Tibial artery (tissue), 4 donors: ENCODE measurements around the gene HAAO.

ENCODE experiments used
- DNase-seq, 2 donors: peaks; one replicate each; pipeline ENCODE4 v3.0.0-alpha.2; 2019
- H3K27ac ChIP-seq, 2 donors: fragments of 200-600 bp; sonication (generic) in 1 of 2; 1 replicate in 1 of 2; 2 replicates in 1 of 2; pipeline ENCODE4 v1.5.1; 2018 to 2019; ENCODE audit warnings: mild to moderate bottlenecking in 1 of 2
- H3K27me3 ChIP-seq, 2 donors: fragments of 200-600 bp; sonication (generic) in 1 of 2; one replicate each; pipeline versions ENCODE4 v1.5.1 to v1.6.0; 2016 to 2019
- H3K36me3 ChIP-seq, 3 donors: fragments of 200-600 bp; sonication (generic) in 2 of 3; one replicate each; pipeline ENCODE4 v1.5.1; 2016 to 2019; ENCODE audit warnings: mild to moderate bottlenecking in 2 of 3
- H3K4me1 ChIP-seq, 4 donors: fragments of 200-600 bp; sonication (generic) in 2 of 4; 1 replicate in 3 of 4; 2 replicates in 1 of 4; pipeline ENCODE4 v1.5.1; 2016 to 2019
- H3K4me3 ChIP-seq, 2 donors: fragments of 200-600 bp; sonication (generic) in 1 of 2; 1 replicate in 1 of 2; 2 replicates in 1 of 2; pipeline ENCODE4 v1.5.1; 2018 to 2019; ENCODE audit warnings: mild to moderate bottlenecking in 2 of 2
- H3K9me3 ChIP-seq, 3 donors: fragments of 200-600 bp; sonication (generic) in 1 of 3; one replicate each; pipeline ENCODE4 v1.5.1; 2016 to 2019
- intact Hi-C: fragments of 100-400 bp; cut with DNase I; formaldehyde crosslinking; loops from one replicate; pipeline ENCODE4 v1.15.0; 2023; ENCODE audit warnings: low total_unique reads
- TF ChIP-seq, protein P1 (sequence below), 2 experiments: fragments of 200-600 bp in 1 of 2; fragments of 450-650 bp in 1 of 2; IDR thresholded peaks; one replicate each; pipeline ENCODE4 v1.5.1; 2017 to 2019; ENCODE audit warnings: antibody characterized with exemption in 2 of 2, mild to moderate bottlenecking in 1 of 2, moderate library complexity in 1 of 2

The HAAO gene

DNA sequence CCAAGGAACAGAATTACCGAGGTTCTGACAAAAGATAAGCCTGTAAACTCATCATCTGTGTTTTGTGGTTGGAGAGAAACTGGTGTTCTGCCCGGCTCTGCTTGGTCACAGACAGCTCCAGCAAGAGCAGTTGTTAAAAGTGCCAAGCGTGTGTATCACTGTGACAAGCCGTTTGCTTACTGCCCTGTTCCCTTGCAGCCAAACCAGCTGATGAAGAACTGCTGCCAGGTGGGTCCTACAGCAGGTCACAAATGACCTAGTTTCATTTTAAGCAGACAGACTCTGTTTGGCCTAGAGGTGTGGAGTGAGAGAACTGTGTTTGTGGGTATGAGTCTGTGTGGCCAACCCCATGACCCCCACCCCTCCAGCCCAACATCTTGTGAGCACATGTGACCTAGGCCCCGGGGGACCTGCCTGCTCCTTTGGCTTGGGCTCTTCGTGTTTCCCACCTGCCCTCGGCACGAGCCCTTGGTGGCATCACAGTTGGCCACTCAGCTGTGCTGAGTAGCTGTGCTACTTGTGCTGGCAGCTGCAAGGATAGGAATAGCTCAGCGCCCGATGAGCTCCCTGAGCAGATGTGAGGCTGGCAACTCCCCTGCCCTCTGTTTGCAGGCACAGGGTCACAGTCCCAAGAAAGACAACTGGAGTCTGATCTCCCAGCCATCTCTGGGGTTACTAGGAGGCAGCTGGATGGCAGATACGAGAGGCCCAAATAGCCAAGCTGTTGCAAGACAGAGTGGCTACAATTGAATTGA lies 38.2 kb downstream of the HAAO start:
- peaks cover 0 to 33% (median 15%) of the 10 kb centered on the region in 3 donors for H3K36me3 ChIP-seq
- intact Hi-C loops, result no loop called here
- TF ChIP-seq, protein P1, sequence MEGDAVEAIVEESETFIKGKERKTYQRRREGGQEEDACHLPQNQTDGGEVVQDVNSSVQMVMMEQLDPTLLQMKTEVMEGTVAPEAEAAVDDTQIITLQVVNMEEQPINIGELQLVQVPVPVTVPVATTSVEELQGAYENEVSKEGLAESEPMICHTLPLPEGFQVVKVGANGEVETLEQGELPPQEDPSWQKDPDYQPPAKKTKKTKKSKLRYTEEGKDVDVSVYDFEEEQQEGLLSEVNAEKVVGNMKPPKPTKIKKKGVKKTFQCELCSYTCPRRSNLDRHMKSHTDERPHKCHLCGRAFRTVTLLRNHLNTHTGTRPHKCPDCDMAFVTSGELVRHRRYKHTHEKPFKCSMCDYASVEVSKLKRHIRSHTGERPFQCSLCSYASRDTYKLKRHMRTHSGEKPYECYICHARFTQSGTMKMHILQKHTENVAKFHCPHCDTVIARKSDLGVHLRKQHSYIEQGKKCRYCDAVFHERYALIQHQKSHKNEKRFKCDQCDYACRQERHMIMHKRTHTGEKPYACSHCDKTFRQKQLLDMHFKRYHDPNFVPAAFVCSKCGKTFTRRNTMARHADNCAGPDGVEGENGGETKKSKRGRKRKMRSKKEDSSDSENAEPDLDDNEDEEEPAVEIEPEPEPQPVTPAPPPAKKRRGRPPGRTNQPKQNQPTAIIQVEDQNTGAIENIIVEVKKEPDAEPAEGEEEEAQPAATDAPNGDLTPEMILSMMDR (IDR thresholded peaks at IDR 0.05), result no peak
- no peak for DNase-seq
- no peaks in the 10 kb centered on the region for H3K9me3 ChIP-seq
- no peaks in the 10 kb centered on the region for H3K4me1 ChIP-seq
- H3K27ac ChIP-seq, result no peak overlapping the region
- H3K27me3 ChIP-seq, result no peaks in the 10 kb centered on the region
- H3K4me3 ChIP-seq, result no peak overlapping the region

GRCh38 chr2:42752816-42753813 lies 39.3 kb downstream of the HAAO start:
- DNase-seq, result no peak
- Histone ChIP-seq H3K4me1 (no peaks in the 10 kb centered on the region), H3K27me3 (no peaks in the 10 kb centered on the region), H3K4me3 (no peak overlapping the region), H3K36me3 (peaks cover 0 to 39% (median 15%) of the 10 kb centered on the region in 3 donors), H3K27ac (no peak overlapping the region), H3K9me3 (no peaks in the 10 kb centered on the region)
- TF ChIP-seq, protein P1 (IDR thresholded peaks at IDR 0.05), result no peak
- intact Hi-C loops, result no loop called here

- peaks cover 0 to 46% (median 15%) of the 10 kb centered on the region in 3 donors for H3K36me3 ChIP-seq
- intact Hi-C loops, result no loop called here
- no peaks in the 10 kb centered on the region for H3K4me1 ChIP-seq
- DNase-seq, result peak in 1 of 2 donors; percentile 46
- H3K27me3 ChIP-seq, result no peaks in the 10 kb centered on the region
- no peak overlapping the region for H3K4me3 ChIP-seq
- TF ChIP-seq, protein P1 (IDR thresholded peaks at IDR 0.05), result no peak
- H3K9me3 ChIP-seq, result no peaks in the 10 kb centered on the region
- no peak overlapping the region for H3K27ac ChIP-seq
These were observed 40.1 kb downstream of the HAAO start for GRCh38 chr2:42752314-42752713.

GRCh38 chr2:42748840-42749239 lies 43.5 kb downstream of the HAAO start:
- TF ChIP-seq, protein P1 (IDR thresholded peaks at IDR 0.05), result no peak
- H3K4me1 ChIP-seq, result no peaks in the 10 kb centered on the region
- H3K27me3 ChIP-seq, result no peaks in the 10 kb centered on the region
- intact Hi-C loops, result no loop called here
- peaks cover 3 to 46% (median 8%) of the 10 kb centered on the region in 3 donors for H3K36me3 ChIP-seq
- no peak overlapping the region for H3K4me3 ChIP-seq
- DNase-seq, result no peak
- no peaks in the 10 kb centered on the region for H3K9me3 ChIP-seq
- H3K27ac ChIP-seq, result no peak overlapping the region

GRCh38 chr2:42747422-42747821 lies 45.0 kb downstream of the HAAO start:
- no peaks in the 10 kb centered on the region for H3K4me1 ChIP-seq
- H3K4me3 ChIP-seq, result no peak overlapping the region
- intact Hi-C loops, result no loop called here
- TF ChIP-seq, protein P1 (IDR thresholded peaks at IDR 0.05), result no peak
- no peaks in the 10 kb centered on the region for H3K9me3 ChIP-seq
- peaks cover 0 to 34% (median 3%) of the 10 kb centered on the region in 3 donors for H3K36me3 ChIP-seq
- H3K27ac ChIP-seq, result no peak overlapping the region
- no peak for DNase-seq
- no peaks in the 10 kb centered on the region for H3K27me3 ChIP-seq
